ENCODE measurements around the gene CRADD.
"Not testable (repeated sequence)": the region's sequence is repeated elsewhere in the genome, so short reads cannot be mapped to it uniquely, and the experiment has no call there.

CRADD gene

GRCh38 chr12:93677195-93678064, at the start of gene CRADD:
TSS of gene CRADD (plus strand) at chr12:93677375.
- peak; percentile 97 for DNase-seq (ENCODE audit: low read depth)

GRCh38 chr12:93632383-93632782, 44.8 kb upstream of the CRADD start:
- DNase-seq (ENCODE audit: low read depth): no peak

- DNase-seq (ENCODE audit: low read depth): peak; percentile 93
These were observed 42.8 kb upstream of the CRADD start for GRCh38 chr12:93634416-93634815.

- no peak for DNase-seq (ENCODE audit: low read depth)
These were observed 40.5 kb upstream of the CRADD start for GRCh38 chr12:93636708-93637107.

GRCh38 chr12:93638095-93638494, 39.1 kb upstream of the CRADD start:
- DNase-seq (ENCODE audit: low read depth): no peak

GRCh38 chr12:93638954-93639353, 38.2 kb upstream of the CRADD start:
- DNase-seq (ENCODE audit: low read depth): no peak

DNA sequence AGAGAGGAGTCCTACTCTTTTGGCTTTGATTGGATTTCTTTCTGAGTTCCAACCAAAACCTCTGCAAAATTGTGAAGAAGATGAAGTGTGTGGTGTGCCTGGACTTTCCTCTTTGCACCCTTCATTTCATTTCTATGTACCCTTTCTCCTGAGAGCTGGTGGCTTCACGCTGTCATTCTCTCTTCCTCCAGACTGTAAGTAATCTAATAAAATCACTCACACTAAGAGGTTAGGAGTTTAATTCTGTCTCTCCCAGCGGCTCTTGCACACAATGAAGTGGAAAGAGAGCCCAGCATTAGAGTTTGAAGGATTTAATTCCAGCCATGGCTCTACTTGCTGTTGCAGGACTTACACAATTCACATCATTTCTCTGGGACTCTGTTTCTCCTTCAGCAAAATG, 37.8 kb upstream of the CRADD start:
- no peak for DNase-seq (ENCODE audit: low read depth)

DNA sequence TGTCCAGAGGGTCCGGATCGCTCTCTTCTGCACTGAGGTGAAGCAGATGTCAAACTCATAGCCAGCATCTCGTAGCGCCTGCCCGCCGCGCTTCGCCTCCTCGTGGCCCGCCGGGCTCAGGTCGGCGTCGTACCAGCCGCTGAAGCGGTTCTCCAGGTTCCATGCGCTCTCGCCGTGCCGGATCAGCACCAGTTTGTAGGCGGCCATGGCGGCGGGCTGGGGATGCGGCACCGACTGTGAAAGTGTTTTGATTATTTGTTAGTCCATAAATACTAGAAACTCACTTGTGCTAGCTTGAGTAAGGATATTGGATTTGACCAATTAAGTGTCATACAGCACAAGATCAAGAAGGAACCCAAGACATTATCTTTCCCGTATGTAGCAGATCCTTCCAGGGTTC, 35.8 kb upstream of the CRADD start:
- DNase-seq (ENCODE audit: low read depth): not testable (repeated sequence)

DNA sequence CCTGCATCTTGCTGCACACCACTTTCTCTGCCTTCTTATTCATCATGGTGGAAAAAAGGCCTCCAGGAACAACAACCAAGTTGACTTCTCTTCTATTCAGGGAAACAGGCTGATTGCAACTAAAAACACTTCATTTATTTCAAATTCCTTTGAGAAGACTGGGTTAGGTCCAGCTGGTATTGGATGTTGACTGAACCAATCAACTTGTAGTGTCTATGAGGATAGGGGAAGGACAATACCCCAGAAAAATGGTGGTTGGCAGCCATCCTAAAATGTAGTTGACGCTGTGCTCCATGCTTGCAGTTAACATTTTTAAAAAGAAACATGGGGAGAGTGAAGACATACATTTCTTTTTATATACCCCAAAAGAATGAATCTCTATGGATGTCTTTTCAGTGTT, 34.4 kb upstream of the CRADD start:
- DNase-seq (ENCODE audit: low read depth): no peak

- peak; percentile 50 for DNase-seq (ENCODE audit: low read depth)
These were observed 31.5 kb upstream of the CRADD start for GRCh38 chr12:93645702-93646101.

DNA sequence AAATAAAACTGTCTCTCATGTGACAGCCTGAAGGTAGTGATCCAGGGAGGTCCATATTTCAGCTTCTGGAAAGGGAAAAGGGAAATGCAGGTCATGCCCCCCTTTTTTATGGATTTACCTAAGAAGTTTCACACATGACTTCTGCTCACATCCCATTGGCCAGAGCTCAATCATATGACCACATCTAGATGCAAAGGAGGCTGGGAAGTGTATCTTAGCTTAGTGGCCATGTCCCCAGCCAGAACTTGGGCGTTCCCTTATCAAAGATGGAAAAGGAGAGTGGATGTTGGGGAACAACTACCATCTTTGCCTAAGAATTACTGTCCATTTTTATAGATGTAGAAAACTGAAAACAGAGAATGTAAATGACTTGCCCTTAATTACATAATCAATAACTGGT, 26.5 kb upstream of the CRADD start:
- no peak for DNase-seq (ENCODE audit: low read depth)

DNA sequence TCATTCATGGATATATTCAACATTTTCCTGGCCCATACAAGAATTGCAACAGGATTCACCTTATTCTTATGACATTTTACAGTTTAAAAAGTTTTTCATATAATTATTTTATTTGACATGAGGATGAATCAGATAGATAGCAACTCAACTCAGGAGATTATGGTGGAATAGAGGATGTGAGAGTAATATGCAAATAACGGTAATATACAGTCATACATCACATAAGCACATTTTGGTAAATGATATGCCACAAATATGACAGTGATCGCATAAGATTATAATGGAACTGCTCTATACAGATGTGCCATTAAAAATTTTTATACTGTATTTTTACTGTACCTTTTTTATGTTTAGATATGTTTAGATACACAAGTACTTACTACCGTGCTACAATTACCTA, 24.1 kb upstream of the CRADD start:
- DNase-seq (ENCODE audit: low read depth): no peak

- no peak for DNase-seq (ENCODE audit: low read depth)
These were observed 23.5 kb upstream of the CRADD start for GRCh38 chr12:93653712-93654111.

- DNase-seq (ENCODE audit: low read depth): no peak
These were observed 22.8 kb upstream of the CRADD start for GRCh38 chr12:93654421-93654820.

GRCh38 chr12:93657071-93657470, 20.1 kb upstream of the CRADD start:
- DNase-seq (ENCODE audit: low read depth): no peak

DNA sequence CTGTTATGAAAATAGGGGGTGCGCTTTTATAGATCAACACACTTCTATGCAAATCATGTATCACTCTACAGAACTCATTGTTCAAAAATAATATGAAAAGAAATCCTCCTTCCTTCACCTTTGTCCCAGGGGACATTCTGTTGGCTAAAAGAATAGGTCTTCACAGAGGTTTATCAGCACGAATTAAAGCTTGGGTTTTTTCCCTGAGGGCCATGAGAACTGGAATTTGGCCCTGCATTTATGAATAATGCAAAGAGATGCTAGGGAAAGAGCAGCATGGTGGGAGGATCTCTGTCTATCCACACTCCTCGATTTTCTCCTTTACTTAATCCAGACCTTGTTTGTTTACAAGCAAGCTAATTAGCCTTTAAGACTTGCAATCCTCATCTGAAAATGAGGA, 16.2 kb upstream of the CRADD start:
- DNase-seq (ENCODE audit: low read depth): no peak

GRCh38 chr12:93663006-93663728, 14.0 kb upstream of the CRADD start:
- DNase-seq (ENCODE audit: low read depth): no peak

DNA sequence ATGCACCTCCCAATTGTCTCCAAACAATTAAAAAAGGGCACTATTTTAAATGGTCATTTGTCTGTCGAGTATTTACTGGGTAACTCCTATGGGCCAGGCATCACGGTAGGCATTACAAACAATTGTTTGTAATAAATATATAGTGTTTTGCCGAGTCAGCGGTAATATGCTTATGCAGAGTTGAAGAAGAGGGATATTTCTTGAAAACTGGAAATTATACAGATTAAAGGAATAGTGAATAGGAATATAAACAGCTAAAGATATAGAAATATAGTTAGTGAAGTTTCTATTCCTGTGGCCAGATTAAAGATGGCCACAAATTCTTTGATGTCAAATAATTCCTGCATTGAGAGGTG, 13.5 kb upstream of the CRADD start:
- no peak for DNase-seq (ENCODE audit: low read depth)

DNA sequence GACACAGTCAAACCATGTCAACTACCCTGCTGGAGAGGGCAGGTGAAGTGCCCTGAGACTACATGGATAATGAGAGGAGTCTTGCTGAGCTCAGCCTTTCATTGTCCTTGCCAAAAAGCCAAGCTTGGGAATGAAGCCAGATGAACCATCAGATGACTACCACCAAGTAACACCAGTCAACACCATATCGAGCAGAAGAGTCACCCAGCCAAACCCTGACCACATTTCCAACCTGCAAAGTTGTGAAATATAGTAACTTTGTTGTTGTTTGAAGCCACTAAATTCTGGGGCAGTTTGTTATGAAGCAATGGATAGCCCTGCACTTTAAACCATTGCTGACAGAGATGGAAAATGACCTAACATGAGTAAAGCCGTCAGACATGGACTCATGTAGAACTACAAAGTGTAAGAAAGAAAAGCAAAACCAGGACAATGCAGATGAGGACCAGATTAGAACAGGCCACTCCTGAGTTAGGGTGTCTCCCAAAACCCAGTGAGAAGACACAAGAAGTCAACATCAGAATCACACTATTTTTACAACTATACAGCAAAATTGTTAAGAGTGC, 12.5 kb upstream of the CRADD start:
- peak; percentile 55 for DNase-seq (ENCODE audit: low read depth)

DNA sequence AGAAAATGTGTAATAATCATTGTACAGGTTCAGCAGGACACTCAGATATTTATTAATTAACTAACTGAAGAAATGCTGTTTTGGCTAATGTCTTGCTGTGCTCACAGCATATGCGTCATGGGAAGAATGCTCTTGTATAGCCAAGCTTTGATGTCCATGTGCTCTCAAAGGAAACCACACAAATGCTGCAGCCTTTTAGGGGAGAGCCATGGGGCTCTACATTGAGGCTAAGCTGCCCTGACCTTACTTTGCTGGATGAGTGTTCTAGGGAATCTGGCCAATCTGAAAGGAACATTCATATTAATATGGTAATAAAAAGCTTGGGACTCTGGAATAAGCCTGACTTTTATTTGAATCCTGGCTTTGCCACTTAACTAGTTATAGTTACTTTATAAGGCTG, 9.5 kb upstream of the CRADD start:
- no peak for DNase-seq (ENCODE audit: low read depth)

DNA sequence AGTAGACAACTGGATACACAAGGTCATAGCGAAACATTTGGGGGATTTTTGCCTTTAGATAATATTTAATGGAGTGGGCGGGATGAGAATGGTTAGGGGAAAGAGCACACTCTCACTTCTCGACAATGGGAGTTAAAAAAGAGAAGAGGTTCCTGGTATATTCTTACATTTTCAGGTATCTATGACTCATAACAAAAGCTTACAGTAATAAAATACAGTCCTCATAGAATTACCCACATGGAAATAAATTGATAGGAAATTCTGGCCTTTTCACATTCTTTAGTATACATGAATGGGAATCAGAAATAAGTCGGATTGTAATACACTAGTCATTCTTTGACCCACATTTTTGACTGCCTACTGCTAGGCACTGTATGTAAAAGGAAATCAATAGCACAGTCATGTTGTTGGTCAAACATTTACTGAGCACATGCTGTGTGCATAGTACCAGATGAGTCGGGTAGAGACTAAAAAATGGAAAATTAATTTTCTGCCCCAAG, 8.2 kb upstream of the CRADD start:
- DNase-seq (ENCODE audit: low read depth): no peak

DNA sequence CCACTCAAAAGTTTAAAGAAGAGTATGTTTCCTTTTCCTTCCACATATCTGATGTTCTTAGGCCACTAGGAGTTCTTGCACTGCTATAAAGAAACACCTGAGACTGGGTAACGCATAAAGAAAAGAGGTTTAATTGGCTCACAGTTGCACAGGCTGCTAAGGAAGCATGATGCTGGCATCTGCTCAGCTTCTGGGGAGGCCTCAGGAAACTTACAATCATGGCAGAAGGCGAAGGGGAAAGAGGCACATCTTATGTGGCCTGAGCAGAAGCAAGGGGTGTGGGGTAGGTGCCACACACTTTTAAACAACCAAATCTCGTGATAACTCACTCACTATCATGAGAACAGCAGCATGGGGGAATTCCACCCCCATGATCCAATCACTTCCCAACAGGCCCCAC, 7.7 kb upstream of the CRADD start:
- DNase-seq (ENCODE audit: low read depth): no peak

- no peak for DNase-seq (ENCODE audit: low read depth)
These were observed 7.1 kb upstream of the CRADD start for GRCh38 chr12:93670104-93670503.
